HUES48 (cell line): ENCODE data around the gene NT5C3A.
"Not testable (repeated sequence)": the region's sequence is repeated elsewhere in the genome, so short reads cannot be mapped to it uniquely, and the experiment has no call there.

Source experiments
- H3K27ac ChIP-seq: one replicate; pipeline ENCODE4 v1.7.0; 2013; ENCODE audit warnings: low read depth, low read length, inconsistent platforms
- H3K27me3 ChIP-seq: 2 replicates; pipeline ENCODE4 v1.6.1; 2013; ENCODE audit warnings: mild to moderate bottlenecking, low read length; ENCODE audit not compliant: control insufficient read depth, insufficient read depth
- H3K36me3 ChIP-seq: 2 replicates; pipeline ENCODE4 v1.6.1; 2013; ENCODE audit warnings: low read length; ENCODE audit not compliant: control insufficient read depth, insufficient read depth
- H3K4me1 ChIP-seq: 2 replicates; pipeline ENCODE4 v1.6.1; 2013; ENCODE audit warnings: mild to moderate bottlenecking, low read length; ENCODE audit not compliant: control insufficient read depth, insufficient read depth
- H3K4me3 ChIP-seq: 2 replicates; pipeline ENCODE4 v1.5.1; 2013; ENCODE audit warnings: mild to moderate bottlenecking, low read depth, low read length
- H3K9ac ChIP-seq: 2 replicates; pipeline ENCODE4 v1.6.1; 2013; ENCODE audit warnings: mild to moderate bottlenecking, low read depth, low read length, moderate library complexity
- H3K9me3 ChIP-seq: 2 replicates; pipeline ENCODE4 v1.6.1; 2013; ENCODE audit warnings: low read length; ENCODE audit not compliant: control insufficient read depth, insufficient read depth

The NT5C3A gene

GRCh38 chr7:32967268-32967582 lies 95.4 kb downstream of the NT5C3A start:
- H3K36me3 ChIP-seq, H3K27me3 ChIP-seq, H3K27ac ChIP-seq, H3K9me3 ChIP-seq, H3K9ac ChIP-seq, H3K4me1 ChIP-seq, H3K4me3 ChIP-seq: not testable (repeated sequence)

- H3K9ac ChIP-seq, H3K9me3 ChIP-seq, H3K27ac ChIP-seq: not testable (repeated sequence)
These were observed 95.9 kb downstream of the NT5C3A start for GRCh38 chr7:32966489-32967267.

GRCh38 chr7:32964461-32965159 lies 98.0 kb downstream of the NT5C3A start:
- not testable (repeated sequence) for H3K27me3 ChIP-seq, H3K9me3 ChIP-seq, H3K27ac ChIP-seq, H3K4me1 ChIP-seq, H3K4me3 ChIP-seq, H3K9ac ChIP-seq, H3K36me3 ChIP-seq

More at GRCh38 chr7:32966489-32967267, 95.9 kb downstream of the NT5C3A start:
- not testable (repeated sequence) for H3K36me3 ChIP-seq, H3K4me1 ChIP-seq, H3K27me3 ChIP-seq, H3K4me3 ChIP-seq
